HepG2 (cell line): ENCODE results near the gene CLCN2. TPM values are rescaled to one million over a fixed set of nuclear protein-coding genes. Genes with fewer than 3 reads are reported as not detected.

Source experiments
- GATA4 ChIP-seq: sonication (generic); IDR thresholded peaks from 2 replicates; pipeline ENCODE4 v1.6.1; 2016; ENCODE audit warnings: antibody characterized with exemption, low read depth, borderline replicate concordance
- HNF4G ChIP-seq, 2 experiments: sonication (generic) in 1 of 2; formaldehyde crosslinking in 1 of 2; IDR thresholded peaks; 2 replicates each; pipeline versions ENCODE4 v1.4.0 to v1.6.1; 2011 to 2020; ENCODE audit warnings: borderline replicate concordance in 2 of 2, low read depth in 2 of 2, mild to moderate bottlenecking in 2 of 2, low read length in 1 of 2, missing genetic modification reagents in 1 of 2, moderate library complexity in 1 of 2
- MATR3 ChIP-seq: sonication (generic); formaldehyde crosslinking; IDR thresholded peaks from 2 replicates; pipeline ENCODE4 v1.4.0; 2020; ENCODE audit warnings: missing genetic modification reagents
- MIER2 ChIP-seq: IDR thresholded peaks from 2 replicates; pipeline ENCODE4 v1.6.1; 2016; ENCODE audit warnings: missing biosample characterization, missing genetic modification reagents
- MXI1 ChIP-seq: IDR thresholded peaks from 3 replicates; pipeline ENCODE4 v1.6.1; 2012; ENCODE audit warnings: low read depth, low read length, inconsistent platforms, borderline replicate concordance
- NAIF1 ChIP-seq: sonication (generic); formaldehyde crosslinking; IDR thresholded peaks from 2 replicates; pipeline ENCODE4 v1.5.0; 2020; ENCODE audit warnings: mild to moderate bottlenecking, missing genetic modification reagents, borderline replicate concordance
- NFYB ChIP-seq: sonication (generic); formaldehyde crosslinking; IDR thresholded peaks from 2 replicates; pipeline ENCODE4 v1.4.0; 2020; ENCODE audit warnings: missing genetic modification reagents
- SRY ChIP-seq: sonication (generic); formaldehyde crosslinking; IDR thresholded peaks from 2 replicates; pipeline ENCODE4 v1.8.0; 2022; ENCODE audit warnings: mild to moderate bottlenecking, missing genetic modification reagents
- ZBTB4 ChIP-seq: sonication (generic); formaldehyde crosslinking; IDR thresholded peaks from 2 replicates; pipeline ENCODE4 v1.4.0; 2020; ENCODE audit warnings: missing genetic modification reagents, mild to moderate bottlenecking, borderline replicate concordance
- ZNF333 ChIP-seq: sonication (generic); formaldehyde crosslinking; IDR thresholded peaks from 2 replicates; pipeline ENCODE4 v1.4.0; 2020; ENCODE audit warnings: mild to moderate bottlenecking, missing genetic modification reagents, borderline replicate concordance
- ZNF407 ChIP-seq: sonication (generic); formaldehyde crosslinking; IDR thresholded peaks from one replicate; pipeline ENCODE4 v1.5.1; 2020; ENCODE audit warnings: mild to moderate bottlenecking, missing genetic modification reagents; ENCODE audit errors: not compliant biosample characterization
- ZNF501 ChIP-seq: sonication (generic); formaldehyde crosslinking; IDR thresholded peaks from 2 replicates; pipeline ENCODE4 v1.5.1; 2020; ENCODE audit warnings: mild to moderate bottlenecking, moderate library complexity, missing genetic modification reagents
- ZNF549 ChIP-seq: sonication (generic); formaldehyde crosslinking; IDR thresholded peaks from 2 replicates; pipeline ENCODE4 v1.5.0; 2020; ENCODE audit warnings: missing genetic modification reagents
- ZSCAN29 ChIP-seq: sonication (generic); formaldehyde crosslinking; conservative IDR thresholded peaks from 2 replicates; pipeline ENCODE4 v1.4.0; 2020; ENCODE audit warnings: mild to moderate bottlenecking, missing genetic modification reagents
- polyA plus RNA-seq, 8 experiments: library from polyadenylated mRNA; depleted of rRNA in 3 of 8; stranded (reverse) in 7 of 8; unstranded in 1 of 8; fragments of >200 nt; fragmentation: Illumina TruSeq in 4 of 8; extraction: Trizol in 4 of 8; gene quantifications; 2 replicates each; pipeline versions ENCODE4 v1.2.1 to v1.2.3, GENCODE V29; 2011 to 2016; ENCODE audit warnings: low read depth in 4 of 8, missing spikeins in 1 of 8, mixed read lengths in 1 of 8; ENCODE audit not compliant: insufficient read depth in 1 of 8
- total RNA-seq, 5 experiments: library from RNA; depleted of rRNA; stranded (reverse); fragments of >200 nt; fragmentation: Illumina TruSeq; extraction: Trizol; gene quantifications; 2 replicates each; pipeline ENCODE4 v1.2.3, GENCODE V29; 2016; ENCODE audit warnings: low read depth in 1 of 5

CLCN2 gene
- total and polyA plus RNA-seq, 2 of the 13 experiments (the other 11 are each of a cell fraction or from before 2014, with no cell fraction given): 11.4 to 13.5 TPM

GRCh38 chr3:184371570-184372018 lies 10.2 kb upstream of the CLCN2 start (continued):
- TF ChIP-seq ZNF549 (CRISPR knock-in tag) (no peak), NFYB (CRISPR knock-in tag) (no peak), MIER2 (CRISPR knock-in tag) (0 out of 2 replicates have a peak, but pooled peaks have one; percentile 7), ZSCAN29 (CRISPR knock-in tag) (peak; percentile 98), ZNF333 (CRISPR knock-in tag) (no peak), SRY (CRISPR knock-in tag) (no peak), ZNF501 (no peak), GATA4 (no peak), ZNF407 (CRISPR knock-in tag) (no peak), HNF4G (IDR thresholded peaks at IDR 0.05; ENCODE audit: borderline replicate concordance, low read depth, low read length) (no peak), HNF4G (CRISPR knock-in tag; IDR thresholded peaks at IDR 0.05; ENCODE audit: borderline replicate concordance, low read depth) (no peak), ZBTB4 (CRISPR knock-in tag) (no peak), MATR3 (no peak), MXI1 (peak; percentile 54; the same call in 1 of the 3 replicates), NAIF1 (CRISPR knock-in tag) (no peak)
